Coronary artery (tissue), 2 donors: ENCODE data around the gene DLG5.

Source experiments
- DNase-seq: peaks from one replicate; pipeline ENCODE4 v3.0.0-alpha.2; 2017; ENCODE audit warnings: low spot score
- H3K27ac ChIP-seq, 2 donors: fragments of 200-600 bp; sonication (generic); one replicate each; pipeline ENCODE4 v1.5.1; 2016 to 2019
- H3K4me3 ChIP-seq: fragments of 200-600 bp; sonication (generic); 2 replicates; pipeline ENCODE4 v1.5.1; 2016; ENCODE audit warnings: mild to moderate bottlenecking, moderate library complexity
- CTCF ChIP-seq: fragments of 200-600 bp; sonication (generic); IDR thresholded peaks from one replicate; pipeline ENCODE4 v1.5.1; 2019; ENCODE audit warnings: antibody characterized with exemption

The DLG5 gene

GRCh38 chr10:77821036-77821435 is 105.5 kb downstream of the DLG5 start:
- Histone ChIP-seq H3K4me3 (no peak overlapping the region), H3K27ac (no peak overlapping the region)
- DNase-seq, result no peak
- TF ChIP-seq CTCF, result no peak

GRCh38 chr10:77820349-77820748 is 106.2 kb downstream of the DLG5 start:
- no peak for DNase-seq
- H3K27ac ChIP-seq, result no peak overlapping the region
- no peak overlapping the region for H3K4me3 ChIP-seq
- no peak for TF ChIP-seq CTCF

GRCh38 chr10:77819210-77820112 is 107.1 kb downstream of the DLG5 start:
- DNase-seq, result no peak
- no peak for TF ChIP-seq CTCF
- H3K4me3 ChIP-seq, result no peak overlapping the region
- no peak overlapping the region for H3K27ac ChIP-seq

- no peak overlapping the region for H3K4me3 ChIP-seq
- no peak overlapping the region for H3K27ac ChIP-seq
- no peak for DNase-seq
- no peak for TF ChIP-seq CTCF
Measured at GRCh38 chr10:77818378-77818777, 108.2 kb downstream of the DLG5 start.

- Histone ChIP-seq H3K4me3 (no peak overlapping the region), H3K27ac (no peak overlapping the region)
- DNase-seq, result no peak
- no peak for TF ChIP-seq CTCF
Measured at GRCh38 chr10:77817541-77817940, 109.0 kb downstream of the DLG5 start.

- Histone ChIP-seq H3K4me3 (no peak overlapping the region), H3K27ac (no peak overlapping the region)
- no peak for DNase-seq
- TF ChIP-seq CTCF, result no peak
Measured at GRCh38 chr10:77816311-77816710, 110.2 kb downstream of the DLG5 start.

- DNase-seq, result no peak
- no peak for TF ChIP-seq CTCF
- H3K4me3 ChIP-seq, result no peak overlapping the region
Measured at GRCh38 chr10:77812741-77813140, 113.8 kb downstream of the DLG5 start.

More at GRCh38 chr10:77812741-77813140, 113.8 kb downstream of the DLG5 start:
- no peak overlapping the region for H3K27ac ChIP-seq
